Measurements from ENCODE around the gene ATP1A4. TPM values are rescaled to one million over a fixed set of nuclear protein-coding genes. Genes with fewer than 3 reads are reported as not detected.

The ATP1A4 gene
- total and polyA plus RNA-seq, 2 experiments from 2014 or later: not detected

GRCh38 chr1:160186729-160187128 lies 35.3 kb downstream of the ATP1A4 start:
- no peak overlapping the region for H3K27ac ChIP-seq
- H3K27me3 ChIP-seq (replicated peaks; ENCODE audit: insufficient read depth): no peaks in the 10 kb centered on the region
- no peak overlapping the region for H3K9ac ChIP-seq
- in situ Hi-C loops (cut with MboI): no loop called here
- no peaks in the 10 kb centered on the region for H3K9me2 ChIP-seq (ENCODE audit: insufficient read depth)
- DNase-seq: no peak
- no peaks in the 10 kb centered on the region for H3K9me3 ChIP-seq (ENCODE audit: low read depth)
- TF ChIP-seq EZH2phosphoT487 (IDR thresholded peaks at IDR 0.05; ENCODE audit: insufficient read depth, low read depth): no peak
- TF ChIP-seq EZH2 (IDR thresholded peaks at IDR 0.05; ENCODE audit: insufficient read depth, poor library complexity, severe bottlenecking): no peak
- H3K79me2 ChIP-seq (ENCODE audit: insufficient read depth): no peaks in the 10 kb centered on the region
- no peaks in the 10 kb centered on the region for H4K20me1 ChIP-seq (ENCODE audit: insufficient read depth)
- WGBS, 2 experiments (ENCODE audit: low coverage in 1 of 2, low lambda C conversion rate in 2 of 2, missing lambda C conversion rate in 2 of 2): 80 to 97% methylated on average over 2 of the region's 2 CpGs
- no peaks in the 10 kb centered on the region for H3F3A ChIP-seq (ENCODE audit: insufficient read depth)
- H2AFZ ChIP-seq: no peak overlapping the region
- no peaks in the 10 kb centered on the region for H3K36me3 ChIP-seq (ENCODE audit: low read depth)
- H3K4me2 ChIP-seq (ENCODE audit: unreplicated experiment): no peak overlapping the region
- no peak overlapping the region for H3K4me3 ChIP-seq
- no peaks in the 10 kb centered on the region for H3K4me1 ChIP-seq (ENCODE audit: insufficient read depth)

- Histone ChIP-seq H3K36me3 (ENCODE audit: low read depth) (no peaks in the 10 kb centered on the region), H3K9ac (no peak overlapping the region), H2AFZ (no peak overlapping the region), H3K4me1 (ENCODE audit: insufficient read depth) (peaks cover 3% of the 10 kb centered on the region; the same call in 1 of the 2 replicates), H3F3A (ENCODE audit: insufficient read depth) (no peaks in the 10 kb centered on the region), H4K20me1 (ENCODE audit: insufficient read depth) (no peaks in the 10 kb centered on the region), H3K4me3 (no peak overlapping the region), H3K27me3 (replicated peaks; ENCODE audit: insufficient read depth) (no peaks in the 10 kb centered on the region), H3K9me2 (ENCODE audit: insufficient read depth) (no peaks in the 10 kb centered on the region), H3K79me2 (ENCODE audit: insufficient read depth) (no peaks in the 10 kb centered on the region), H3K9me3 (ENCODE audit: low read depth) (no peaks in the 10 kb centered on the region), H3K27ac (no peak overlapping the region), H3K4me2 (ENCODE audit: unreplicated experiment) (no peak overlapping the region)
- DNase-seq: no peak
- TF ChIP-seq EZH2phosphoT487 (IDR thresholded peaks at IDR 0.05; ENCODE audit: insufficient read depth, low read depth): no peak
- TF ChIP-seq EZH2 (IDR thresholded peaks at IDR 0.05; ENCODE audit: insufficient read depth, poor library complexity, severe bottlenecking): no peak
- in situ Hi-C loops (cut with MboI): no loop called here
- WGBS, 2 experiments (ENCODE audit: low coverage in 1 of 2, low lambda C conversion rate in 2 of 2, missing lambda C conversion rate in 2 of 2): 53 to 56% methylated on average over 7 of the region's 7 CpGs
These were observed 36.0 kb downstream of the ATP1A4 start for GRCh38 chr1:160187407-160187806.

DNA sequence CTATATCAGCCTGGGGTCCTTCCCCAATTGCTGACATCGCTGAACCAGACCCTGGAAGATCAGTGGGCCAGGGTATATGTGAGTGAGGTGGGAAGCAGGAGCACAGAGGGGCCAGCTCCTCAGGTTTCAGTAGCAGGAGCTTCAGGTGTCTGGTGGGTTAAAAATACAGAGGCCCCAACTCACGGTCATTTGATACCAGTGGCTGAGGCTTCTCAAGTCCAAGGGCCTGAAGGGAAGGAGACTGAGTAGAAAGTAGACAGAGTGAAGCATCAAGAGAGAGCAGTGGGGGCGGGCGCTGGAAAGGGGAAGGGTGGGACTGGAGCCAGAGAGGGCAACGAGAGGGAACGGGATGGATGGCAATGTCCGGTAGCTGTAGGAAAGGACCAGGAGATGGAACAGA lies 36.9 kb downstream of the ATP1A4 start:
- Histone ChIP-seq H3K79me2 (ENCODE audit: insufficient read depth) (no peaks in the 10 kb centered on the region), H3F3A (ENCODE audit: insufficient read depth) (no peaks in the 10 kb centered on the region), H3K9me2 (ENCODE audit: insufficient read depth) (no peaks in the 10 kb centered on the region), H4K20me1 (ENCODE audit: insufficient read depth) (no peaks in the 10 kb centered on the region), H3K9ac (no peak overlapping the region), H3K4me3 (no peak overlapping the region), H3K27ac (no peak overlapping the region), H3K4me1 (ENCODE audit: insufficient read depth) (peaks cover 7% of the 10 kb centered on the region), H3K4me2 (ENCODE audit: unreplicated experiment) (no peak overlapping the region), H3K36me3 (ENCODE audit: low read depth) (no peaks in the 10 kb centered on the region), H3K27me3 (replicated peaks; ENCODE audit: insufficient read depth) (no peaks in the 10 kb centered on the region), H2AFZ (no peak overlapping the region), H3K9me3 (ENCODE audit: low read depth) (no peaks in the 10 kb centered on the region)
- DNase-seq: no peak
- 68 to 81% methylated on average over 6 to 7 of the region's 7 CpGs for WGBS, 2 experiments (ENCODE audit: low coverage in 1 of 2, low lambda C conversion rate in 2 of 2, missing lambda C conversion rate in 2 of 2)
- in situ Hi-C loops (cut with MboI): no loop called here
- TF ChIP-seq EZH2 (IDR thresholded peaks at IDR 0.05; ENCODE audit: insufficient read depth, poor library complexity, severe bottlenecking) (no peak), EZH2phosphoT487 (IDR thresholded peaks at IDR 0.05; ENCODE audit: insufficient read depth, low read depth) (no peak)

DNA sequence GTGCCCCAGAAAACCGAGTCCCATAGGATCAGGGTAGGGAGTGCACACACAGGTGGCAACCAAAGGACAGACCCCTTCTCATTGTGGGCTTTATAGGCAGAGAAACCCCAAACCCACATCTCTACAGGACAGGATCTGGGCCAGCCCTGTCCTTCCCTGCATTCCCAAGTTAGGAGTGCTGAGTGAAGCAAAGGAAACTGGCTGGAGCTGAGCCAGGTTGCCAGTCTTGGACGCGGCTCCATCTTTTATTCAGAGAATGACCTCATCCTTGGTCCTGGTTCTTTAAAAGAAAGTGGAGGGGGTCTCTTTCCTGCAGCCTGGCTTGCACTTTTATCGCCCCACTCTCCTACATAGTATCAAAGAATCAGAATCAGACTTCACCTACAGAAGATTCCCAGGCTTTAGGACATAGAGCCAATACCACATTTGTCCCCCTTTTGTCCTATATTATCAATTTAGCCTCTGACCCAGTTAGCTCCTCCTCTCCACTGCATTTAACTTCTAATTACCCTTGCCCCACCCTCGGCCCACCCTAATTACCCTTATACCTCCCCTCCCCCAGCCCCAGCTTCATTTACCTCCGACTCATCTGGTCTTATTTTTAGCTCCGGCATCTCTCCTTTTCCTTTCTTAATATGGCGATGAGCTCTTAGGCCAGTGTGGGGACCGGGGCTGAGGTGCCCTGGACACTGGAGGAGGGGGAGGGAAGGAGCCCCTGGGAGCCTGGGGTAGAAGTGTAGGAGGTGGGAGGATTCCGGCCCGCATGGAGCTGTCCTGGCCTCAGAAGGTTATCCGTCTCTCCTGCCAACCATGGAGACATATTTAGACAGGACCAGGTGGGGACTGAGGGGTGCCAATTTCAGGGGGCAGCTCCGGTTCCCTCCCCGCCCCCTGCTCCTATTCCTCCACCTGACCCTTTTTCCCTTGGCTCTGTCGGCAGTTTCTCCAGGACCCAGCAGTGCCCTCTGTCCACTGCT lies 38.5 kb downstream of the ATP1A4 start, which contains the start of gene CASQ1:
TSS of gene CASQ1 (plus strand) at position 927 of the 977 bp plus-strand sequence. CDS start 177 bp downstream, outside the sequence.
- no peaks in the 10 kb centered on the region for H3K27me3 ChIP-seq (replicated peaks; ENCODE audit: insufficient read depth)
- TF ChIP-seq EZH2 (IDR thresholded peaks at IDR 0.05; ENCODE audit: insufficient read depth, poor library complexity, severe bottlenecking): no peak
- no peak for TF ChIP-seq EZH2phosphoT487 (IDR thresholded peaks at IDR 0.05; ENCODE audit: insufficient read depth, low read depth)
- no peak within 1 kb of the TSS for H3K27ac ChIP-seq
- no peaks in the 10 kb centered on the region for H4K20me1 ChIP-seq (ENCODE audit: insufficient read depth)
- H3K9me2 ChIP-seq (ENCODE audit: insufficient read depth): no peaks in the 10 kb centered on the region
- 49 to 57% methylated on average over 14 to 15 of the region's 15 CpGs for WGBS, 2 experiments (ENCODE audit: low coverage in 1 of 2, low lambda C conversion rate in 2 of 2, missing lambda C conversion rate in 2 of 2)
- H3F3A ChIP-seq (ENCODE audit: insufficient read depth): no peaks in the 10 kb centered on the region
- H3K4me1 ChIP-seq (ENCODE audit: insufficient read depth): peaks cover 9% of the 10 kb centered on the region
- H3K4me2 ChIP-seq (ENCODE audit: unreplicated experiment): no peak within 1 kb of the TSS
- no peak within 1 kb of the TSS for H3K9ac ChIP-seq
- in situ Hi-C loops (cut with MboI): no loop called here
- H3K9me3 ChIP-seq (ENCODE audit: low read depth): no peaks in the 10 kb centered on the region
- no peaks in the 10 kb centered on the region for H3K36me3 ChIP-seq (ENCODE audit: low read depth)
- H3K79me2 ChIP-seq (ENCODE audit: insufficient read depth): no peaks in the 10 kb centered on the region
- no peak within 1 kb of the TSS for H3K4me3 ChIP-seq
- peak; percentile 64 for DNase-seq
- H2AFZ ChIP-seq: no peak within 1 kb of the TSS
